Skeletal muscle tissue (tissue), 5 donors: ENCODE measurements around the gene BACE1-AS. TPM values are rescaled to one million over a fixed set of nuclear protein-coding genes. Genes with fewer than 3 reads are reported as not detected.

Experiments used
- H3K27ac ChIP-seq: one replicate; pipeline ENCODE4 v1.7.0; 2013; ENCODE audit warnings: mild to moderate bottlenecking, low read depth, low read length, inconsistent platforms
- H3K27me3 ChIP-seq, 3 donors: one replicate each; pipeline ENCODE4 v1.7.0; 2013; ENCODE audit warnings: low read length in 3 of 3; ENCODE audit not compliant: control insufficient read depth in 3 of 3, insufficient read depth in 3 of 3
- H3K36me3 ChIP-seq, 3 donors: one replicate each; pipeline ENCODE4 v1.7.0; 2013; ENCODE audit warnings: low read length in 3 of 3; ENCODE audit not compliant: control insufficient read depth in 3 of 3, insufficient read depth in 3 of 3
- H3K4me1 ChIP-seq, 3 donors: one replicate each; pipeline ENCODE4 v1.7.0; 2013; ENCODE audit warnings: low read length in 3 of 3, mild to moderate bottlenecking in 3 of 3; ENCODE audit not compliant: control insufficient read depth in 3 of 3, insufficient read depth in 3 of 3
- H3K4me3 ChIP-seq, 3 donors: one replicate each; pipeline ENCODE4 v1.7.0; 2013; ENCODE audit warnings: low read length in 3 of 3
- H3K9ac ChIP-seq, 3 donors: one replicate each; pipeline ENCODE4 v1.7.0; 2013; ENCODE audit warnings: low read length in 3 of 3, mild to moderate bottlenecking in 3 of 3, moderate library complexity in 2 of 3, low read depth in 1 of 3
- H3K9me3 ChIP-seq, 3 donors: one replicate each; pipeline ENCODE4 v1.7.0; 2013; ENCODE audit warnings: low read length in 3 of 3; ENCODE audit not compliant: control insufficient read depth in 3 of 3
- small RNA-seq: library from RNA; depleted of rRNA; stranded (forward); fragments of <200 nt; gene quantifications from one replicate; pipeline ENCODE3, GENCODE V24; 2014
- total RNA-seq: library from RNA; depleted of rRNA; stranded (reverse); fragments of >200 nt; gene quantifications from one replicate; pipeline ENCODE4 v1.2.3, GENCODE V29; 2014
- donor health status: Osteomylitis.

The BACE1-AS gene
- total RNA-seq, 1 donor from 2014 or later = 3.7 TPM

GRCh38 chr11:117335399-117335798, 44.3 kb downstream of the BACE1-AS start:
- Histone ChIP-seq H3K4me1 (no peaks in the 10 kb centered on the region), H3K27ac (no peak overlapping the region), H3K4me3 (no peak overlapping the region), H3K9ac (no peak overlapping the region), H3K36me3 (peaks cover 0 to 8% (median 4%) of the 10 kb centered on the region in 3 donors), H3K27me3 (no peaks in the 10 kb centered on the region), H3K9me3 (no peaks in the 10 kb centered on the region)

- H3K36me3 ChIP-seq = peaks cover 4 to 9% (median 4%) of the 10 kb centered on the region in 3 donors
- no peak overlapping the region for H3K4me3 ChIP-seq
These were observed 45.9 kb downstream of the BACE1-AS start for GRCh38 chr11:117337076-117337475.

More at GRCh38 chr11:117337076-117337475, 45.9 kb downstream of the BACE1-AS start:
- Histone ChIP-seq H3K27ac (no peak overlapping the region), H3K9me3 (no peaks in the 10 kb centered on the region), H3K9ac (no peak overlapping the region), H3K4me1 (no peaks in the 10 kb centered on the region), H3K27me3 (no peaks in the 10 kb centered on the region)

Small RNA genes within 50 kb of the gene (small RNA-seq; reads per million reads assigned to genes)
- not detected for gene RF00564

Other genes starting within 250 kb of the BACE1-AS start
- 21.4 TPM for gene SIK3, start 192.9 kb upstream of the BACE1-AS start, total RNA-seq
- 75.2 TPM for gene PAFAH1B2, start 147.1 kb upstream of the BACE1-AS start, total RNA-seq
- 16.2 TPM for gene SIDT2, start 112.6 kb upstream of the BACE1-AS start, total RNA-seq
- gene TAGLN, start 92.0 kb upstream of the BACE1-AS start, total RNA-seq = 103 TPM
- 16.2 TPM for gene PCSK7, start 59.3 kb upstream of the BACE1-AS start, total RNA-seq
- gene RNF214, start 58.7 kb upstream of the BACE1-AS start, total RNA-seq = 8.9 TPM
- gene BACE1, start 24.9 kb downstream of the BACE1-AS start, total RNA-seq = 9.4 TPM
- 21.4 TPM for gene CEP164, start 36.5 kb downstream of the BACE1-AS start, total RNA-seq